Ecto neural progenitor cell (in vitro differentiated cells): Measurements from ENCODE around the gene CTSS.

Experiments
- DNase-seq: peaks from one replicate; pipeline ENCODE4 v3.0.0-alpha.2; 2018; ENCODE audit warnings: low spot score

The CTSS gene

DNA sequence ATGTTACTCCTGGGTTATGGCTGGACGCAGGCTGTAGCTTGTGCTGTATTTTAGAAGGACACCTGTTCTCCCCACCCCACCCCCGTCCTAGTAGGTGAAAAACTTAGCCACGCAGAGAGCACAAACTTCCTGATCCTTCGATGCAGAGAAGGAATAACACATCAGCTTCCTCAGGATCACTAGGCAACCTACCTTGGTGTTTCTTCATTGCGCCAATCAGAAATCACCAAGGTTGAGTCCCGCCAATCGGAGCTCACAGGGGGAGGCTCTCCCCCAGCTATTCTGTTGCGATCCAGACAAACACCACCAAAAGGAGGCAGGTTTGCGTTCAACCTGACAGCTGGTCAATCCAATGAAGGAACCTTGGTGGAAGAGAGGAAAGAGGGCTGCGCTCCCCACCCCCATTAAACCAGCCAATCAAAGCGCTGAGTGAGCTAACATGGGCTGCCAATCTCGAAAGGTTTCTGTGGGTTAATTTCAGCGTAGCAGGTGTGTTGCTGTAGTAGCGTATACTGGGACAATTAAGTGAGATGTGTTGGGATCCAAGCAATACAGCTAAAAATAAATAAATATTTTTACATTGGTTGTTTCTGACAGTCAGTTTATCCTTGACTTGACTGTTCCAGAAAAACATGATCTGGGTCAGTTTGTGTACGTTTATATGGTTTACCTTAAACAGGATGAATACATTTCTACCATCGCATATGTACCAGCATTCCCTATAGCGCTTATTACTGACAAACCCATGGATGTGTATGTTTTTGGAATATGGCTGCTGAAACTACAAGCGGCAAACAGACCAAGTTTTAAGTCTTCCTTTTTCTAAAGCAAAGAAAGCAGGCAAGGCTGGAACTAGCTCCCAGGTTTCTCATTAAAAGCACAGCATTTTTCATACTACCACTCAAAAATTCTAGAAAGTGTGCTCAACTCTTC lies 68.3 kb downstream of the CTSS start, which contains the start of gene GOLPH3L:
Gene GOLPH3L (minus strand): TSS at position 160 of the 933 bp plus-strand sequence. CDS start 2,316 bp downstream, outside the sequence.
- peak; percentile 95 for DNase-seq

DNA sequence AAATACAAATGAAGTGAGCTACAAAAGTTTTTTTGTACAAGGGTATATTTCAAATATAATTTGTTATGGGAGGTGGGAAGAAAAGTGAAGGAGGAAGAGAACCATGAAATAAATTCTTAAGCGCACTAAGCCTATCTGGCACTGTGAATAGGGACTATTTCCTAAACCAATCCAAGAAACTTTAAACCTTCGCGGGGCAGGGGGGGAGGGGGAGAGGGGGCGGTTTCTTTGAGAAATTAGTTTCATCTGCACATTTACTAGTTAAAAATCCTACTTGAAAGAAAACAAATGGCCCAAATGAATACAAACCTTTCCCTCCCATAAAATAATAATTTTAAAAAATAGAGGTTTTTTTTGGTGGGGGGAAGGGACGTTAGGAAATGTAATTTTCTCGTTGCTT lies 69.0 kb downstream of the CTSS start:
- DNase-seq = no peak

DNA sequence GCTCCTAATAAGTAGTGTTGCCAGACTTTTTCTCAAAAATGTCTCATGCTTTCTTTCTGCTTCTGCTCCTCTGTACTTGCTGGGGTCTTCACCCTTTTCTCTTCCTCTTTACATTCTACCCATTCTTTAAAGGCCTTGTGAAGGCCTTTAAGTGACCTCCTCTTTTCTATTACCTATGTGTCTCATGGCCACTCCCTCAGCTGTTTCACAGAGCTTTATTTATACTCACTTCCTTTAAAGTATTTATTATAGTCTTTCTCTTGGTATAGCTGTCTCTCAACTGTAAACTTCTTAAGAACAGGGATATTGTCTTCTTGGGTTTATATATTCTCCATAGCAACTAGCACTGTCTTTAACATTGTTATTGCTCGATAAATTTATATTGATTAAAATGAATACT lies 69.4 kb downstream of the CTSS start:
- no peak for DNase-seq

DNA sequence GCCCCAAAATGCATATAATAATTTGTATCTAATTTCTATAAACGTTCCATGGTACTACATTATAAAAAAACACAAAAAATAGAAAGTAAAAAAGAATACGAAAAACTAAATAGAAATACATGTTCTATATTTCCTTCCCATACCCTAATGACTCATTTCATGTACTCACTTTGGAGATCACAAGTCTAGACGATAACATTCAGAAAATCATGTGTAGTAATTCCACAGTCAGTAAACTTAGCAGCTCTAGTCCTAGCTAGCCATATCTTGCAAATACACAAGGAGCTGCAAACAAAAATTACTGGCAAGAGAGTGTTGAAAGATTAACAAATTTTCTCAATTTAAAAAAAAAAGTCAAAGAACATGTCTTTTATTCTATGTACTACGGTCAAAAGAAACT lies 70.0 kb downstream of the CTSS start:
- DNase-seq = no peak

DNA sequence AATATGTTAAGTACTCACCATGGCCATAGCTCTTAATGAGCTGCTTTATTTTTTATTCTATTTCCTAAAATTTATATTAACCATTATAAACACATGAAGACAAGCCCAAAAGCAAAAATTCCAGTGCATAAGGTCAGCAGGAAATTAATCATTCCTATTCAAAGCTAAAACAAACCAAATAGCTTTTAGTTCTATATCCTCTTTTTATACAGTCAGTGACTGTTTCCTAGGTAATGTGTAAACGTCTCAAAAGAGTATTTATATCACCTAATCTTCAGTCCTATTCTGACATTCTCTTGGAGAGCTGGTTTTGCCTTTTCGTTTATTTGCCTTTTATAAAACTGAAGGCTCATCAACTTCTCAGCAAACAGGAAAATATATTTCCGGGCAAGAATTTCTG lies 72.9 kb downstream of the CTSS start:
- no peak for DNase-seq

DNA sequence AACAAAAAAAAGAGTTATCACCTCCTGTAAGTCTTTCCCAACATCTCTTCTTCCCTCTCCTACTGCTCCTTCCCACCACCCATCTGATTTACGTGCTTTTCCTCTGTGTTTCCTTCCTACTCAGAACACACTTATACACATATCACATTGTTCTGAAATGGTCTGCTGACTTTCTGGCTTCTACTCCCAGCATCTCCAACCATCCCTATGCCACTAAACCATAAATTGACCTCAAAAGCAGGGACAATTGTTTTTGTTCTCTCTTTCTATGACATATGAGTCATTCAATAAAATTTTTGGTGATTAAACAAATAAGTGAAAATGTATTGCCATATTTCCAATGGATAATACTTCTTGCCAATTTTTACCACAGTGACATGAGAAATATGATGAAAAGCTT lies 76.8 kb downstream of the CTSS start:
- no peak for DNase-seq

DNA sequence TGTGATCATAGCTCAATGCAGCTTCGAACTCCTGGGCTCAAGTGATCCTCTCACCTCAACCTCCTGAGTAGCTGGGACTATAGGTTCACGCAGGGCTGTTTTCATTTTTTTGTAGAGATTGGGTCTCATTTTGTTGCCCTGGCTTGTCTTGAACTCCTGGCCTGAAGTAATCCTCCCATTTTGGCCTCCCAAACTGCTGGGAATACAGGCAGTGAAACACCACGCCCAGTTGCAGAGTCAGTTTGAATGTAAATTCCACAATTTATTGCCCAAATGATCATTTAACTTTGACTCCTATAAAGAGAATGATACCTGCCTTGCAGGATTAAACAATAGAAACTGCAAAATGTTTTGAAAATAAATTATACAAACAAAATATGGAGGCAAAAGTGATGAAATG lies 79.3 kb downstream of the CTSS start:
- DNase-seq = no peak

DNA sequence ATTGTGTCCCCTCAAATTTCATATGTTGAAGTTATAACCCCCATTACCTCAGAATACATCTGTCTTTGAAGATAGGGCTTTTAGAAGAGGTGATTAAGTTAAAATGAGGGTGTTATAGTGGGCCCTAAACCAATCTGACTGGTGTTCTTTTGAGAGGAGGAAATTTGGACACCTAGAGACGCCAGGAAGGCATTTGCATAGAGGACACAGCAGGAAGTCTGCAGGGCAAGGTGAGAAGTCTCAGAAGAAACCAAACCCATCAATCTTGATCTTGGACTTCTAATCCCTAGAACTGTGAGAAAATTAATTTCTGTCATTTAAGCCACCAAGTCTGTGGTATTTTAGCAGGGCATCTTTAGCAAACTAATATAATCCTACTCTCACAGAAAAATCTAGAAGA lies 81.7 kb downstream of the CTSS start:
- no peak for DNase-seq
